GM13976 (cell line): ENCODE measurements around the gene MUC2.

ENCODE experiments used
- DNase-seq: peaks from one replicate; pipeline ENCODE4 v3.0.0; 2012; ENCODE audit warnings: low spot score
- CTCF ChIP-seq: IDR thresholded peaks from 2 replicates; pipeline ENCODE4 v1.5.1; 2012; ENCODE audit warnings: borderline replicate concordance, mild to moderate bottlenecking; ENCODE audit not compliant: insufficient read depth; ENCODE audit errors: extremely low read depth, missing control alignments, control extremely low read depth
- in situ Hi-C: fragments of 300-500 bp; cut with MboI; formaldehyde crosslinking; loops from one replicate; pipeline ENCODE4 v1.12.0; 2022; ENCODE audit warnings: low sequenced_read_pairs, mixed read lengths, inconsistent platforms; ENCODE audit not compliant: unreplicated experiment

The MUC2 gene

DNA sequence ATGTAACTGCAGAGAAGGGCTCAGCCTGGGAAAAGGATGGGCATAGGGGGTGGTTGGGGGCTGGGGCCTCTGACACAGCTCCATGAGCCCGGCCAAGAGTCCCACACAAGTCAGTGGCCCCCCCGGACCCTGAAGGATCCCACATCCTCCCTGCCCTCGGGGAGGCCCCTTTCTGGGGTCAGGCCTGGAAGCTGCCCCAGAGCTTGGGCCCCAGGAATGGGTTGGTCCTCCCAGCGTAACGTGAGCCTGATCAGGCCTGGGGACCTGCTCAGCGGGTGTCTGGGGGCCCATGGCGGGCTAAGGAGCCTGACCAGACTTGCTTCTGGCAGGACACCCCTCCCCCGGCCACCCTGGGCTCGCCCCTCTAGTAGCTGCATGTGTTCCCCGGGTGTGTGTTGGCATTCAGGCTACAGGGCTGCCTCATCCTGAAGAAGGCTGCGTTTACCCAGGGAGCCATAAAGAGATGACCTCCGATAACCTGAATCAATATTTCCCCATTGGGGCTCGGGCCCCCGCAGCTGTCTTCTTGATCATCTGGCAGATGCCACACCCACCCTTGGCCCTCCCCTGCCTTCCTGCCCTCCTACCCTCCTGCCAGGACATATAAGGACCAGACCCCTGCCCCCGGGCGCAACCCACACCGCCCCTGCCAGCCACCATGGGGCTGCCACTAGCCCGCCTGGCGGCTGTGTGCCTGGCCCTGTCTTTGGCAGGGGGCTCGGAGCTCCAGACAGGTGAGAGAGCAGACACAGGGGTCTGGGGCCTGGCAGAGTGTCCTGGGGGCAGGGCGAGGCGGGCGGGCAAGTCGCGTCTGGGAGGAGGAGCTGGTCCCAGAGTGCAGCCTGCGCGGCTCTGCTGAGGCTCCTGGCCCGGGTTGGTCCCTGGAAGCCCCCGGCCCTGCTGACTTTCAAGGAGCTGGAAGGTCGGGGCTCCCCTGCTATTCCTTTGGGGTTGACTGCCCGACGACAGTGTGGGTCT lies at the start of gene MUC2:
TSS of gene MUC2 (plus strand) at position 631 of the 978 bp plus-strand sequence.
- in situ Hi-C loops: no loop called here
- no peak for DNase-seq
- no peak for TF ChIP-seq CTCF

- DNase-seq: no peak
- TF ChIP-seq CTCF: no peak
- in situ Hi-C loops: loop anchor here (25.0 kb wide), 1 partner anchor 112 kb away; no protein-coding TSS in a partner anchor
These were observed 49.1 kb upstream of the MUC2 start for GRCh38 chr11:1025410-1026162.

- in situ Hi-C loops: loop anchor here (25.0 kb wide), 1 partner anchor 111 kb away; no protein-coding TSS in a partner anchor
- no peak for DNase-seq
- TF ChIP-seq CTCF: no peak
These were observed 48.6 kb upstream of the MUC2 start for GRCh38 chr11:1026163-1026450.

- DNase-seq: no peak
- TF ChIP-seq CTCF: no peak
- in situ Hi-C loops: loop anchor here (25.0 kb wide), 1 partner anchor 110 kb away; no protein-coding TSS in a partner anchor
These were observed 47.8 kb upstream of the MUC2 start for GRCh38 chr11:1026641-1027482.

DNA sequence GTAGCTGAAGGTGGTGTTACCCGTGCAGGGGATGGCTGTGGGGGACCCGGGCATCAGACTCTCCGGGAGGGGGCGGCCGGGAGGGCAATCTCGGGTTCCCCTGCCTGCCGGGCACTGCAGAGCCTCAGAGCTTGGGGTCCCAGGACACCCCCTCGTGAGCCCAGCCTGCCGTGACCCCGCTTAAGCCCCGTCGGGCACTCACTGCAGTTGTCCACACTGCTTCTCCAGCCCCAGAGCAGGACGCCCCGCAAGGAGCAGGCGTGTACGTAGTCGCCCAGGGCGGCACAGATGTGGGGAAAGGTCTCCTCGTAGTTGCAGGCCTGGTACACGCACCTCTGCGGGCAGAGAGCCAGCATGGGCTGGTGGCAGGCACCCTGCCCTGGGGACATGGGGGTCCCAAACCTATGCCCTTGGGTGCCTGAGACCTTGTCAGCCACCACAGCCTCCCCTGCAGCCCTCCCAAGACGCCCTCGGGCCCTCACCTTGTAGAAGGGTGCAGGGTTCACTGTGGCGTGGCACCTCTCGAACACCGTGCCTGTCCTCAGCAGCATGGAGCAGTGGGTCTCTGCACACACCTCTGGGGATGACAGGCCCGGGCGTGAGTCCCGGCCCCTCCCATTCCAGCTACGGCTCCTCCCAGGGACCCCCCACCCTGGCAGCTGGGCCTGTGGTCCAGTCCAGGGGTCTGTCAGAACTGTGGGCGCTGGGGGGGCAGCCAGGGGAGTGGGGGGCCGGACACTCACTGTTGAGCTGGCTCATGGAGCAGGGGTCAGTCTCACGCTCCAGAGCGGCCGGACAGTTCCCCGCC lies 47.0 kb upstream of the MUC2 start:
- DNase-seq: no peak
- TF ChIP-seq CTCF: no peak
- in situ Hi-C loops: loop anchor here (25.0 kb wide), 1 partner anchor 110 kb away; no protein-coding TSS in a partner anchor
